Activated T-helper 1 cell treated with anti-CD3 and anti-CD28 coated beads, Interleukin-2, amount 50 U/mL, for 16 hours (primary cell): Measurements from ENCODE around the gene LPCAT2.

Source experiments
- DNase-seq, 2 donors: peaks; one replicate each; pipeline ENCODE4 v3.0.0-alpha.2; 2020; ENCODE audit warnings: low read depth in 1 of 2, low spot score in 1 of 2

LPCAT2 gene

GRCh38 chr16:55508941-55509931 is at the start of gene LPCAT2:
Gene LPCAT2 (plus strand): TSS chr16:55509072. CDS start chr16:55509182, 110 bp downstream.
- no peak for DNase-seq

- DNase-seq = no peak
Observed at GRCh38 chr16:55462241-55462640, 46.6 kb upstream of the LPCAT2 start.

- no peak for DNase-seq
Observed at GRCh38 chr16:55464375-55464774, 44.5 kb upstream of the LPCAT2 start.

GRCh38 chr16:55465077-55465896 is 43.6 kb upstream of the LPCAT2 start:
- peak; percentile 69 for DNase-seq

- no peak for DNase-seq
Observed at GRCh38 chr16:55466209-55466608, 42.7 kb upstream of the LPCAT2 start.

GRCh38 chr16:55467898-55468297 is 41.0 kb upstream of the LPCAT2 start:
- DNase-seq = no peak

GRCh38 chr16:55468352-55468990 is 40.4 kb upstream of the LPCAT2 start:
- no peak for DNase-seq

GRCh38 chr16:55469821-55470532 is 38.9 kb upstream of the LPCAT2 start:
- no peak for DNase-seq

GRCh38 chr16:55470533-55471371 is 38.1 kb upstream of the LPCAT2 start:
- no peak for DNase-seq

- DNase-seq = no peak
Observed at GRCh38 chr16:55471448-55472097, 37.3 kb upstream of the LPCAT2 start.

GRCh38 chr16:55473587-55473986 is 35.3 kb upstream of the LPCAT2 start:
- no peak for DNase-seq

GRCh38 chr16:55474821-55475220 is 34.1 kb upstream of the LPCAT2 start:
- no peak for DNase-seq

GRCh38 chr16:55475919-55476318 is 33.0 kb upstream of the LPCAT2 start:
- no peak for DNase-seq

- DNase-seq = no peak
Observed at GRCh38 chr16:55476625-55477533, 32.0 kb upstream of the LPCAT2 start.

GRCh38 chr16:55477736-55478135 is 31.1 kb upstream of the LPCAT2 start:
- no peak for DNase-seq

- DNase-seq = no peak
Observed at GRCh38 chr16:55478827-55479429, 29.9 kb upstream of the LPCAT2 start, which contains the start of gene MMP2. Gene MMP2 (plus strand): TSS chr16:55479198. CDS start chr16:55479480, 282 bp downstream.

GRCh38 chr16:55479430-55480140 is 29.3 kb upstream of the LPCAT2 start:
- DNase-seq = no peak
